Measurements from ENCODE around the gene PYGM.
"Not testable (repeated sequence)": the region's sequence is repeated elsewhere in the genome, so short reads cannot be mapped to it uniquely, and the experiment has no call there.

Gene PYGM

DNA sequence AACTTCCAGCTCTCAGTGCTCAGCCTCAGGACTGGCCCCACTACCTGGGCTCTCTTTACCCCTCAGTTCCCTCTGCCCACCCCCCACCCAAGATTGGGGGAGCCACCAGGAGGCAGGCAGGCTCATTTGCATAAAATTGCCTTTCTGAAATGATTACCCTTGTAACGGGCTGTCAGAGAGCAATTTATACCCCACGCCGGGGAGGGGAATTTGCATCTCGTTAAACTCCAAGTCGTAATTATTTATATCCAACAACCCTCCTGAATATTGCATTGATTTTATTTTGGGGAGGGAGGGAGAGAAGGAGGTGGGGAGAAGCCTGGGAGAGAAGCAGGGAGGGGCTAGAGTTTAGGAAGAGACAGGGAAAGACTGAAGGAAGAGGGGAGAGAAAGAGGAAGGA lies 45.1 kb downstream of the PYGM start:
- DNase-seq: no peak

DNA sequence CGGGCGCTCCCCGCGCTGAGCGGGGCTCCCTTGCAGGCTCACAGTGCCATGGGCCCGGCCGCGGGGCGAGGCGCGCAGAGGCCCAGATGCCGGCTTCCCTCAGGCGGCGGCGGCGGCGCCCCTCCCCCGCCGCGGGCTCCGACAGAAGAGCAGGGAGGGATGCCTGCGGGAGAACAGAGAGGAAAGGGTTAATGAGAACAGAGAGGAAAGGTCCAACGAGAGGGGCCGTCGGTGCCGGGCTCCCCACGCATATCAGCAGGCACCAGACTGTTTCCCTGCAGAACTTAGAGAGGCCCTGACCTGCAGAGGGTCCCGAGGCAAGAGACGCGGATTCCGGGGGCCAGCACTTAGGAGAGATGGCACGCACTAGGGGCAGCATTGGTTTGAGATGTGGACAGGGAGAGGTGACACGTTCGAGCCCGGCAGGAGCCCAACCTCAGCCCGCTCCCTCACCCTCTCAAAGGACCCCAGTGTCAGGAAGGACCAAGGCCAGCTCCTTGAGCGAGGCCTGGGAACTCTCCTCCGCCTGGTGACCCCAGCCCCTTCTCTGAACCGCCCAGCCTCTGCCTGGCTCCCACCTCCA lies 45.9 kb downstream of the PYGM start:
- no peak for DNase-seq

DNA sequence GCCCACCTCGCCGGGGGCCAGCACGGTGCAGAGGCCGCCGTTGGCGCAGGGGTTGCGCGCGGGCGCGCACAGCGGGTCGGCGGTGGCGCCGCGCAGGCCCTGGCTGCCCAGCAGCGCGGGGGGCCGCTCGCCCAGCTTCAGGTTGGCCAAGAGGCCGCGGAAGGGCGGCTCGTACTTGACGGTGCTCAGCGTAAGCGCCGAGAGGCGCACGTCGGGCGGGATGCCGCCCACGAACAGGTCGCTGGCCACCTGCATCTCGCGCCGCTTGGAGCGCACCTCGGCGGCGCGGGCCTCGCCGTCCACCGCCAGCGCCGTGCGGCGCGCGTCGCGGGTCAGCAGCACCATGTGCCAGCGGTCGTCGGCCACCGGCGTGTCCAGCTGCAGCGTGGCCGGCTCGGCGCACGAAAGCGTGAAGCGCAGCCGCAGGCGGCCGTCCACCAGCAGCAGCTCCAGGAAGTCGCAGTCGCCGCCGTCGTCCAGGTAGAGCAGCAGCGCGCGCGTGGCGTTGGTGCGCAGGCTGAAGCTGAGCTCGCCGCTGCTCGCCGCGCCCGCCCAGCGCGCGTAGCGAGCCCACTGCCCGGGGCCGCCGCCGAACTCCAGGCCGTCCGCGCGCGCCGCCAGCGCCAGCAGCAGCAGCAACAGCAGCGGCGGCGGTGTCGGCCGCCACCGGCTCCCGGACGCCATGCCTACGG lies 46.6 kb downstream of the PYGM start:
- no peak for DNase-seq

DNA sequence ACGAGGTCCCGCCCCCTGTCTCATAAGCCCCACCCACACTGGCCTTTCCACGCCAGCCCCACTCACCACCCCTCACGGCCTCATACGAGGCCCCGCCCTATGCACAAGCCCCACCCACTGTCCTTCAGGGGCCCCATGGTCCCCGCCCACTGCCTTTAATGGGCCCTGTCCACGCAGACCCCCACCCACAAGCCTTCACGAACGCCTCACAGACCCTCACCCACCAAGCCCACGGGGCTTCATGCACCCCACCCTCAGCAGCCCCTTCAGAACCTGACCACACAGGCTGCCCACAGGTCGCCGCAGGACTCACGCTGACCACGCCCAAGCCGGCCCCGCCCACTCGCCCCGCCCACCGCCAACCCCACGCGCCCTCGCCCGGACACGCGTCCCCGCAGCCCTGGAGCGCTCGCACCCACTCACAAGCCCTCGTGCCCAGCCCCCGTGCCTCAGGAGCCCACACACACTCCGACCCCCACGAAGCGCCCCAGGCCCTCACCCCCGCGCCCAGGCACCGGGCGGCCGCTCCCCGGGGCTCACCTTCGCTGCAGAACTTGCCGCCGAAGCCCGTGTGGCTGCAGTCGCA lies 47.3 kb downstream of the PYGM start:
- no peak for DNase-seq

DNA sequence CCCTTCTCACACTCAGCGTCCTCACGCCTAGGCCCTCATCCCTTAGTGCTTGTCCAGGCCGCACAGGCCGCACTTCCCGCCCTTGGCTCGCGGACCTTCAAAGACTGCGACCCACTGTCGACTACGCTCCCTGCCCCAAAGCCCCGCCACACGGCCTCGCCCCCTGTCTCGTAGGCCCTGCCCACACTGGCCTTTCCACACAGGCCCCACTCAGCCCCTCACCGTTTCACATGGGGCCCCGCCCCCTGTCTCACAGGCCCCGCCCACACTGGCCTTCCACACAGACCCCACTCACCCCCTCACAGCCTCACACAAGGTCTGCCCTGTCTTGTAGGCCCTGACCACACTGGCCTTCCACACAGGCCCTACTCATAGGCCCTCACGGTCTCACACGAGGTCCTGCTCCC lies 47.8 kb downstream of the PYGM start:
- no peak for DNase-seq

DNA sequence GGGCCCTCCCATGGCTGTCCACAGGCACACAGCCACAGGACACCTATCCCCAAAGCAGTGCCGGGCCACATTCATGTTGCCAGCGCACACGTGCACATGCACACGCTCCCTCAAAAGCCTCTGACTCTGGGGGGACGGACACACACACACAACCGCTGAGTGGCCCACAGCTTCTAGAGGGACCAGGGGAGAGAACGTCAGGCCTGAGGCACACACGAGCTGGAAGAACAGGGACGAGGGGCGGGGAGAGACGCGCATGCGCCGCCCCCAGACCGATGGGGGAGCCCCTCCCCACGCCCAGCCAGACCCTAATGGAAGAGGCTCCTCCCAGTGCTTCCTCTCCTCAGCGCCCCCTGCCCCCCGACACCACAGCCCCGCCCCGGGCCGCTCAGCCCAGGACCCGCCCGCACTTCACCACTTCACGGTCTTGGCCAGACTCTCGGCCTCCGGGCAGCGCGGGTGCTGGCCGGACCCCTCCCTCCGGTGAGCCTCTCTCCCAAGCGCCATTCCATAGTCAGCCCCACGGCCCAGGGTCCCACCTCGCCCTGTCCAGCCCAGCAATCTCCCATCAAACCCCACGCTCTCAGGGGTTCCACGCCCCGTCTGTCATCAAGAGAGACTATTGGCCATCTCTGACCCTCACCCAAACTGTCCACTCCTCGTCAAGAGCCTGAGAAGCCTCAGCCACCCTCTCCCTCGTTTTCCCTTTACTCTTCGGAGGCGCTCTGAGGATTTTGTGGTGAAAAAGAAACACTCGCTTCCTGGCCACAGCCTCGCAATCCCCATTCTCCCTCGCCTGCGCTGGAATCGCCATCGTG lies 48.4 kb downstream of the PYGM start:
- no peak for DNase-seq

DNA sequence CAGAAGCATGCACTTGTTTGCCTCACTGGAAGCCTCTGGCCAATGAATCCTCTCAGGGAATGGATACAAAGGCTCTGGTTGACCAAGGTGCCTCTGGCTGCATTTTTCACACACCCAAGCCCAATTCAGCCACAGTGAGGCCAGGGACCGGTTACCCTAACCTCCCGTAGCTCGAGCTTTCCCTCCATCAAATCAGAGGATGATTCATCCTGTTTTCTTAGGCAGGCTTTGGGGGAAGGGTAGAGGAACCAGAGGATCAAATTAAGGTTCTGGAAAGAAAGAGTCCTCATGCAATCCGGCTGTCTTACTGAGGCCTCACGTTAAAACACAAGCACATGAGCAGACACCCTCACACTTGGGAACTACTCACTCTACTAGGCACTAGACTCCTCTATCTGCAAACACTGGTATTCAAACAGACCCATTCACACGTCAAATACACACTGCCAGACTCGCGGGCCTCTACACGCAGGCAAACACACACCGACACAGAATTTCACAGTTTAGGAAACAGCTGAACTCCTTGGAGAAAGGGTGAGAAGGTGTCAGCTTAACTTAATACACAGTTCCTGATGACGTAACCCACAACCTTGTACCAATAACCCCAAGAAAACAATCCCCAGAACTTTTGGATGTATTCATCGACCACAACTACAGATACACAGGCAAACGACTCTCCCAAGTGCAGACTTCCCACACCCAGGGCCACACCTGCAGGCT lies 49.2 kb downstream of the PYGM start:
- no peak for DNase-seq

DNA sequence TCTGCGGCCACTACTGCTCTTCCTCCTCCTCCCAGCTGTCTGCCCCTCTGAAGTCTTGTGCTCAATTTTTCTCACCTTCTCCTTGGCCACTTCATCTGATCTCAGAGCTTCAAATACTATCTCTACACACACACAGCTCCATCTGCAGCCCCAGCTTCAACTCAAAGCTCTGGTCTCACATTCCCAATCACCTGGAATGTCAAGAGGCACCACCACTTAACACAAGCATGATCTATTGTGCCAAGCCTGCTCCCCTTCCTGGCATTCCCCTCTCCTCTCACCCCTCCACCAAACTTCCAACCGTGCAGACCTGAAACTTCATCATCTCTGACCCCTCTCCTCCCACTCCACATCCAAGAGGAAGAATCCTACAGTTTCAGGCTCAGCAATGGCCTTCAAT lies 54.3 kb downstream of the PYGM start:
- DNase-seq: no peak

DNA sequence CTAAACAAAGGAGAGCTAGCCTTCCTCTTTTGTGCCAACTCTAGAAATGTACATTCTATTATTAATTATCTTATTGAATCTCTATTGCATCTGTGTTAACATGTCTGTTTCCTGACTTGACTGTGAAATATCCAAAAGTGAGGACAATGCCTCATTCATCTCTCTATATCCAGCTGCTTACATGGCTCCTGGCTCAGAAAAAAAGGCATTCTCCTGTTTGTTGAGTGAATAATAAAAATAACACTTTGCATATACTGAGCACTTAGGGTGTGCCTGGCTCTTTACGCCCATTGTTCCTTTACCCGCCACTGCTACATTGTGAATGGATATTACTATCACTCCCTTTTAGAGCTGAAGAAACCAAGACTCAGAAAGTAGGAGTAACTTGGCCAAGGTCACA lies 56.7 kb downstream of the PYGM start:
- DNase-seq: no peak

DNA sequence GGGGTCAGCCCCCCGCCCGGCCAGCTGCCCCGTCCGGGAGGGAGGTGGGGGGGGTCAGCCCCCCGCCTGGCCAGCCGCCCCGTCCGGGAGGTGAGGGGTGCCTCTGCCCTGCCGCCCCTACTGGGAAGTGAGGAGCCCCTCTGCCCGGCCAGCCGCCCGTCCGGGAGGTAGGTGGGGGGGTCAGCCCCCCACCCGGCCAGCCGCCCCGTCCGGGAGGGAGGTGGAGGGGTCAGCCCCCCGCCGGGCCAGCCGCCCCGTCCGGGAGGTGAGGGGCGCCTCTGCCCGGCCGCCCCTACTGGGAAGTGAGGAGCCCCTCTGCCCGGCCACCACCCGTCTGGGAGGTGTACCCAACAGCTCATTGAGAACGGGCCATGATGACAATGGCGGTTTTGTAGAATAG lies 57.8 kb downstream of the PYGM start:
- not testable (repeated sequence) for DNase-seq

DNA sequence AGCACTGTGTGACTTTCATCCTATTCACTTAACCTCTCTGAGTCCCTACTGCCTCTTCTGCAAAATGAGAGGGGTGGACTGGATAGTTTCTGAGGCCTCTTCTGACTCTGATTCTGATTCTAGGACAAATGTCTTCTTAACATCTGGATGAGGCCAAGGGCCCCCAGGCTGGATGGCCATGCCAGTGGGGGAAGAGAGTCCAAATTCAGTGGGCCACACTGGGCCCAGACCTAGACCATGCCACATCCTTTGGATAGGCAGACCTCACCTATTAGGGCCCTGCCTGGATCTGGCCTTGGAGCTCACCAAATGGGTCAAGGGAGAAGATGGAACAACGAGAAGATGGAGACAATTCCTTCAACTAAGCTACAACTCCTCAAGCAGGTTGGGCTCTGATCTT lies 61.3 kb downstream of the PYGM start:
- DNase-seq: no peak

DNA sequence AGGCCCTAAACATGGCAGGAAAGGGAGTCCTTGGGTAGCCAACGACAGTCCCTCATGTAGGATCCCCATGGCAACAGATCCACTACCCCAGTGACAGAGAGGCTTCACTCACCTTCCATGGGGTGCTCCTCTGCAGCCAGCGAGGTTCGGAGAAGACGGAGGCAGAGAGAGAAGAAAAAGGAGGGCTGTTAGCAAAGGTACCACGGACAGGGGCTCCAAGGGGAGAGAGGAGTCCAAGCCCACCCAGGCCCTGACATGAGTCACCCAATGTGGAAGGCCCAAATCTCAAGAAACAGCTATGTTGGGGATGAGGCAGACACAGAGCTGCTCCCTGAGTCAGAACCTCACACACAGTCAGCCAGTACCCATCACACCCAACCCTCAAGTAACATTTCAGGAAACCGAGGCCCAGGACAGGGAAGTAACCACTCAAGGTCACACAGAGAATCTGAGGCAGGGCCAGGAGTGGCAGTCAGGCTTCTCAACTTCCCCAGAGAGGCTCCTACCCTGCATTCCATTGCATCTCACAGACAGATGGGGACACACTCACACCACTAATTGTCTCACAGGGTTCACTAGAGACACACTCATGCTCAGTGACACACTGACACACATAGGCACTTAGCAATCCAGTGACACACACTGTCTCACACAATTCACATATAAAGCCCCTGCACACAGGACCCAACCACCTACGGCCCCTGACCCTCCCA lies 62.0 kb downstream of the PYGM start:
- DNase-seq: no peak

All from NCI-H1694 (cell line).